Measurements from ENCODE around the gene TRPM2.

GRCh38 chr21:44318489-44319285 is 34.7 kb upstream of the TRPM2 start:
- no peak for TF ChIP-seq POLR2A (IDR thresholded peaks at IDR 0.05)
- no peak for TF ChIP-seq CTCF (IDR thresholded peaks at IDR 0.05)

Data from esophagus squamous epithelium (tissue), 4 donors.